Pulmonary artery endothelial cell (primary cell): ENCODE results near the gene DNAH7. TPM values are rescaled to one million over a fixed set of nuclear protein-coding genes. Genes with fewer than 3 reads are reported as not detected.

Experiments
- DNase-seq: peaks from one replicate; pipeline ENCODE4 v3.0.0-alpha.2; 2011; ENCODE audit warnings: low read depth, low spot score
- total RNA-seq: library from RNA; depleted of rRNA; stranded (reverse); fragments of >200 nt; gene quantifications from 2 replicates; pipeline ENCODE4 v1.2.3, GENCODE V29; 2014

DNAH7 gene
- total RNA-seq, 1 donor from 2014 or later = 0.20 TPM

DNA sequence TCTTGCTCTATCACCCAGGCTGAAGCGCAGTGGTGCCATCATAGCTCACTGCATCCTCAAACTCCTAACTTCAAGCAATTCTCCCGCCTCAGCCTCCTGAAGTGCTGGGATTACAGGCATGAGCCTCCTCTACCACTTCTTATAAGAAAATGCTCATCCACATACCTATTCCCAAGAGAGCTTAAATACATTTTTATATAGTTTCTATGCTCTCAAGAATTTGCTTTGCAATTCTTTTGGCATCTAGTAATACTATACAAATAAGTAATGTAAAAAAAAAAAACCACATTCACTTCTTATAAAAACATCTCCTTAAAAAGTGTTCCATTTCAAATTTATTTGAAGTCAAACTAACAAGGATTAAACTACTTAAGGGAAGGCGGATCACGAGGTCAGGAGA is 197.3 kb downstream of the DNAH7 start:
- DNase-seq = no peak

DNA sequence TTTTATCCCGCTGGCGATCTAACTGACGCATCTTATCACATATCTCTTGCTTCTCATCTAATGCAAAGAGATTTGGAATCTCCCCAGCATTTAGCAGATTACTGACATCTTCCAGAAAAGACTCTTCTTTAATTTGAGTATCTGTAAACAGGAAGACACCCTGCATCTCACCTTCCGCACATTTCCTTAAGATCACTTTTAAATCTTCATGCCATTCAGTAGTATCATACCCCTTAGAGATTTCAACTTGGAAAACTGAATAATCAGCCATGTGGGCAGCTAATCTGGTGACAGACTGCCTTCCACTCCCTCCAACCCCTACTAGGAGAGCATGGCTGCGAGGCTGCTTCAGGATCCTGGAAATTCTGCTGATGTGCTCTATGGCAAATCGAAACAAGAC is 204.3 kb downstream of the DNAH7 start:
- DNase-seq = no peak

DNA sequence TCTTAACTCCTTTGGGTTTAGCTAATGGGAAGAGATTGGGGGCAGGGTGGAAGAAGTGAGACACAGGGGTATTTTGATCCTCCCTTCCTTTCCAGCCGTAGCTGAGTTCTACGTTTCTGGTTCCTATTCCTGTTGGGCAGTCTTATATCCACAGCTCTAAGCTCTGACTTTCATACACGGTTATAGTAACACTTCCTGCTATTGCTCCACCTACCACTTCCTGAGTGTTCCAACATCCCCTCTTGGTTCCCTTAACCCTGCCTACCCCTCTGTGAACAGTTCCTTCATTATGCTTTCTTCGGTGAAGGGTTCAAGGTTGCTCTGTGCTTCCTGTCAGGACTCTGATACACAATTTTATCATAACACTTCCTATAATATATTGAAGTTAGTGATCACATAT is 205.1 kb downstream of the DNAH7 start:
- no peak for DNase-seq

DNA sequence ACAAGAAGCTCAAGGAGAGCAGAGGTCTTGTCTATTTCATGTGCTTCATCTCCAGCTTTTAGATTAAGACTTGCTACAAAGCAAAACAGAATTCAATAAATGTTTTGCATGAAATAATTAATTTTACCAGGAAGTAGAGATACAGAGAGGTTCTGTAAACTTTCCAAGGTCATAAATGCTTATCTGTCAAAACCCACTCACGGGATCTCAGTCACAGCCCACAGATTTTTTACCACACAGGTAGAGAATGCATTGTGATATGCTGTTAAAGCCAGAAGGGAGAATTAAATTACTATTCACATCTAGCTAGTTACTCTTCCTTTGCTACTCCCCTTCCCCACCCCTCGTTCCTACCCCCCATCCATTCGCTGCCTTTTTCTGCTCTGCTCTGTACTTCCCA is 205.5 kb downstream of the DNAH7 start:
- DNase-seq = no peak

DNA sequence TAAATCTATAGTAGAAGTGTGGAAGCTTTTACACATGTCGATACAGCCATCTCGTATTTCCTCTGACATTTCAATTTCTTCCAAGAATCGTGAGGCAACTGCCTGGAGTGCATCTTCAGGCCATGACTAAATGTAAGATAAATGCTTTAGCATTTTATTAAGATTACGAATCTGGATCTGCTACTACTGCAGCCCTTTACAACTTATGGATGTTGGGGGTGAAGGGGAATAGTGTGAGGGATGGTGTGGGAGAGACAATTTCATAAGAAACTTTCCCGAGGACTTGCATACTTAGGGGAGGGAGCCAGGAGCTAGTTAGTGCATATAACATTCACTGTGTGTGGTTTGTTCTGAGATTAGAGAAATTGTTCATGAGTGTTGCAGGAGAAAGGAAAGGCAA is 206.8 kb downstream of the DNAH7 start:
- DNase-seq = no peak

DNA sequence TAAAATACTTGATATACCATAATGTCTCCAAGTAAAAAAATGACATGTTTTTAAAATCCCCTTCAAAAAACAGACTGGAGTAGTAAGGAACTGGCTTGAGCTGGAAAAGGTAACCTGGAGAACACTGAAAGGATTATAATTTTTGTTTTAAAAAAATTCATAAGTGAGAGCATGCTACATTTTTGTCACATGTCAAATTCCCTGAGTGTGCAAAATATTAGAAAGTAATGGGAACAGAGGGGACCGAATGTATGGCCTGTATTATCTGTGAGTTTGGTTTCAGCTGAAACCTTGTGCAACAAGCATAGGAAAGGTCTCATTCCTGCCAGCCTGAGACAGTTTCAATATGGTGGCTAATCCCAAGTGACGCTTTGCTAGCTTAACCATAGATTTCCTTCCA is 209.1 kb downstream of the DNAH7 start:
- no peak for DNase-seq

DNA sequence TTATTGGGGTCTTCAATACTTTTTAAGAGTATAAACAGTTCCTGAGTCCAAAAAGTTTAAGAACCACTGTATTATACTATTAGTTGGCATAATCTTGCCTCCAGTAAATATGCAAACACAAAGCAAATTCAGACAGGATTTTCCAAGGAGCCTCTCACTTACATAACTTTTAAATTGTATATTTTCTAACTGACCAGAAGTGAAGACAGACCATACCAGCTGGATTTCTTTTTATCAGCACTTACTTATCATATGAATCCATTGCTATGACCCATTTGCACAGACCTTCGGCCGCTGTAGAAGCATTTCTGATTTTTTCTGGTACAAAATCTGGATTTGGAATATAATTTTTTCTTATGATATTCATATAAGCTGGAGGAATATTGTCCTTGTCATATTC is 211.5 kb downstream of the DNAH7 start:
- DNase-seq = no peak

DNA sequence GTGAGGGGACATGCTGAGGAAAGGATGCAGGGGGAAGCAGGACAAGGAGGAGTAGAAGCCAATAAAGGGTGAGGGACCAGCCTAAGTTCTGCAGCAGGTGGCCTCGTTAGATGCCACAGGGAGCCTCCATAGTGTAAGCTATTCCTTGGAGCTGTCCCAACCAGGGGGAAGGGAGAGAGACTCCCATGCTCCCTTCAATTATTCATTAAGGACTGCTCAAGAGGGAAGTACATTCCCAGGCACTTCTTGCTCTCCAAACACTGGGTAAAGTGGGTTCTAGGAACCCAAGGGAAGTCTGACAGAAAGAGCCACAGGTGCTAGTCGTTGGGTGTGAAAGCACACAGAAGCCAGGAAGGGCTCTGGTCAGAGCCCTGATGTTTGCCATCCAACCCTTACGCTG is 217.9 kb downstream of the DNAH7 start:
- DNase-seq = no peak

DNA sequence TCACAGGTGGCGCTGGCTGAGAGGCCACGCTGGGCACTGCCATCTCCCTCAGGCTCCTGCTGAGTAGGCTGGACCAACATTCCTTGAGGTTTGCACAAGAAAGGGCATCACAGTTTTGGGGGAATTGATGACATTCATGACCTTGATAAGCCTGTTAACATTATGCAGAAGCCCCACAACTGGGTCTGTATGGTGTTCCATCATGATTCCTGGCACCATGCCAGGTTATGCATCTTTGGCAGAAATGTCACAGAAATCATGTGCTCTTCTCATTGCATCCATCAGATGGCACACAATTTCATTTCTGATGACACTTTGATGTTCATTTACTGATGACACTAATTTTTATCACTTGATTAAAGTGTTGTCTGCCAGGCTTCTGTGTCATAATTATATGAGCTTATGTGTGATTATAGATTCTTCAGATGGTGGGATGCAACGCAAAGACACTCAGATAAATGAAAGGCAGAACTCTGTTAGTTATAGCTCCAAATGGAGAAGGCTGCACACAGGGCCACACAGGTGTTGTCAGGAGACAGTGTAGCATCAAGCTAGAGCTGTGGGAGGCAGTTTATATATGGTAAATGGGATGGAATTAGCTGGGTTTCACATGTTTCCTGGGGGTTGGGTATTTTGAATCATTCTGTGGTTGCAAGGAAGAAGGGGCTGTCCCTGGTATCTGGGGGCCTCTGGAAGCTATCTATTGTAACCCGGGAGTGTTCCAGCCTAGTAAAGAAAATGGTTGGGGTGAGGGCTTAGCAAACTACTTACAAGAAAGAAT is 220.3 kb downstream of the DNAH7 start:
- no peak for DNase-seq

DNA sequence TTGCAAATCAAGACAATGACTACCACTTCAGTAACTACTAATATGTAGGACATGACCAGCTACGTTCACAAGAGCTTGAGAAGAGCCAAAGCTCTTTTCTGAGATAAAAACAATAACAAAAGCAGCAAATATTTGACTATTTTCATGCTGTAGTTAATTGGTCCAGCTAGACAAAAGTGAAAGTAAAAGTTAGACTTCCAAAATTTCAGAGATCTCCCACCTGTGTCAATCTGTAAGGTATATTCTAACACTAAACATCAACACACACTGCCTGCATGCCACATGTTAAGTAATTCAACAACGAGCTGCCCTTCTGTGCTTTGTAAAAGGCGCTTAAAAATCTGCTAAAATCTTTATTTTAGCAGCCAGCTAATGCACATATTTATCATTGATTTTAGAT is 225.7 kb downstream of the DNAH7 start:
- no peak for DNase-seq

DNA sequence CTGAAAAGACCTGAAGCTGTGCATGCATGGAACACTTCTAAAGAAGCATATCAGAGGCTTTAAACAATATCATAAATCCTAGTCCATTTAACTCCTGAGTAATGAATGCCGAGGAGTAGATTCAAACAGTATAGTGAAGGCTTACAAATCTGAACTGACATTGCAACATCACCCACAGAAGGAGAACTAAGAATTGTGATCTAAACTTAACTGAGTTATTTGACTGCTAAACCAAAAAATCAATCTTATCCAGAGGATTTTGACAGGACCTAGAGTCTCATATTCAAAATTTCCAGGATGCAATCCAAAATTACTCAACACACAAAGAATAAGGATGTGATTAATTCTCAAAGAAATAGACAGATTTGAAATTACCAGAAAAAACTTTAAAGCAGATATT is 230.6 kb downstream of the DNAH7 start:
- DNase-seq = no peak

DNA sequence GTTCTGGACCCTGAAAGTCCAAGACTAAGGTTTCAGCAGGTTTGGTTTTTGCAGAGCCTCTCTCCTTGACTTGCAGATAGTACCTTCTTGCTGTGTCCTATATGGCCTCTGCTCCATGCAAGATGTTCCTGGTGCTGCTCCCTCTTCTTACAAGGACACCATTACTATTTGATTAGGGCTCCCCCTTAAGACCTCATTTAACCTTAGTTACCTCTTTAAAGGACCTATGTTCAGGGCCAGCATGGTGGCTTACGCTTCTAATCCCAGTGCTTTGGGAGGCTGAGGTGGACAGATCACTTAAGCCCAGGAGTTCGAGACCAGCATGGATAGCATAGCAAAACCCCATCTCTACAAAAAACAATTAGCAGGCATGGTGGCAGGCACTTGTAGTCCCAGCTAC is 232.6 kb downstream of the DNAH7 start:
- no peak for DNase-seq

DNA sequence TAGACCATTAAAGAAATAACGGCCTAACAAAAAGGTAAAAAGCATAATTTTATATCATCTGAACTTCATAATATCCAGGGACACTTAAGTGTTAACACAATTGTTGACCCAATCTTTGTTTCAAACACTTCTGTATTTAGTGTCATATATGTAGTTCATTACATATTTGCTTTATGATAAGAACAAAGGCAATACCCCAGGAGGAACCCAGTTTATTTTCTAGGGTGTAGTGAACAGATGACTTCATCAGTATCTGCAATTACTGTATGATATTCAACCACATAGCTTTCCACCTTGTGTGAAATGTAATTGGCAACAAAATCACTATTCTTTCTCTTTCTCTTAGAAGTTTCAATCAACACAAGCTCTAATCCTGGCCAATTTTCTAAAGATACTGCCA is 233.8 kb downstream of the DNAH7 start:
- no peak for DNase-seq

DNA sequence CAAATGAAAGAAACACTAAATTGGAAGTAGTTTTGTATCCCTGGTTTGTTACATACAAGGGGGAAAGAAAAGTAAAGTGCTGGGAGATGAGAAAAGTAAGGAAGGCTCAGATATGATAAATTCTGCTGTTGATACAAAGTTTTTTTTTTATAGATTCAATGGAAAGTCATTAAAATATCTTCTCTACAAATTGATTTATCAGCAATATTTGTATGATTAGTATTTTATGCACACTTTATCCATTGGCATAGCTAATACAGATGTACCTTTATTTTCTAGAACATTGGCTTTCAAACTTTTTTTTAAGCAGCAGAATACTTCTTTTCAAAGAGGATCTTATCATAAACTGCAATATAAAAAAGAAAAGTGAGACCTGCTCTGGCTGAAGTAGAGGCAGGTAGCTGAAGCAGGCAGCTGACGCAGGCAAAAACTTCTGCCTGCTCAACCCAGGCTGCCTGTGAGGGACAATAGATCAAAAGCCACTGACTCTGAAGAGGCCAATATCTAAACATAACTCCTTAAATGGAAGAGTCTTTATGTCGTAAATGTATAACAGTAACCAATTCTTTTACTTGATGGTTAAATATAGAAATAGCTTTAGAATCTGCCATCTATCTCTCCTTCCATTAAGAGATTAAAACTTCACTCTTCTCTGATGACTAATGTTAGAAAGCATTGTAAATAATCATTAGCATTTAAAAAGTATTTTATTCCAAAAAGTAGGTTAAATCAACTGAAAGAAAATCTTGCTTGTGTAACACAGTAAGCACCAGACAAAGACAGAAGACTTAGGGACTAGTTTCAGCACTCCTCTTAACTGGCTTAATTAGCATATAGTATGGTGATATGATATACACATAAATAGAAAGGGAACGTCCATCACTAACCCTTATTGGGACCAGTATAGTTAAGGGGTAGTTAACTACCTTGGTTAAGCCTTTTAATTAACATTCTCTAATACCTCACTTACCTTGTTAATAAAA is 237.4 kb downstream of the DNAH7 start:
- DNase-seq = no peak

DNA sequence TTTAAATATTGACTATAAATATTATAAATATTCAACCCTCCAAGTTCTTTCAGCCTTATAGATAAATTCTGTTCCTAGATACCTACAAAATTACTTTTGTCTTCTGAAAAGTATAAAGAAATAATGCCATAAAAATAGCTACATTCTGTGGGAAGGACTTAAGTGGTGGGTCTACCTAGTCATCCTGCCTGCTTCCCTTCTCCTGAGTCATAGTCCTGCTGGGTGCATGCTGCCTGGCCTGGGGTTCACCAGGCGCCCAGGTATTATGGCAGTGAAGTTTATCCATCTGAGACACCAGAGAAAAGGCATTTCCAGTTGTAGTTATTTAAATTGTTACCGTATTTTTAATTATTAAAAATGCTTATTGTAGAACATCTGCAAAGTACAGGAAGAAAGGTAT is 244.2 kb downstream of the DNAH7 start:
- DNase-seq = no peak

DNA sequence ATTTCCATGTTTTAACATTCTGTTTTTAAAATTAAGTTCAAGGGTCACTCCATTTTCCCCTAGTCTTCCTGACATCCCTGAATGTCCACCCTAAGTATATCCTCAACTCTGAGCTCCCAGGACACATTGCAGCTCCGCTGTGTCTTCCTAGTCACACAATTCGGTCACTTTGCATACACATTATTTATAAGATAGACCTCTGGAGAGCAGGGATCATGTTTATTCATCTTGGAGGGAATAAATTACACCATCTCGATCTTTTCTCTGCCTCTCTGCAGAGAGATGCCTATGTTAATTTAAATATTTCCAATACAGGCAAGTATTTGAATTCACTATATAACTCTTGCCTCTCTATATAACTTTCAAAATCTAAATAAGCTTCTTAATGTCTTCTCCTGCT is 245.4 kb downstream of the DNAH7 start:
- no peak for DNase-seq

DNA sequence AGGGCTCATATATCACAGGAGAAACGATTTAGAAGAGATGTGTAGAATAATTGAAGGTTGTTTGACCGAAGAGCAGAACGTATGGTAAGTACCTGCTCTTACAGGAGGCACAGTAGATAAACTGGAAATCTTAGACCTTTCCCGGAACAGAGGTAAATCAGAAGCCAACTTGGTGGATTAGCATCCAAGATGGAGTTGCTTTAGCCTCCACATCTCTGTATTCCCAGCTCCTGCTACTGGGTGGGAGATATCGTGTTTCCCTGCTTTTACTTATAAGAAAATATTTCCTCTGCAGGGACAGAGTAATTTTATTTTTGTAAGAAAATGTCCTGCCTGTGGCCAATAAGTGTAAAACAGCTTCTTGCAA is 247.1 kb downstream of the DNAH7 start:
- no peak for DNase-seq

DNA sequence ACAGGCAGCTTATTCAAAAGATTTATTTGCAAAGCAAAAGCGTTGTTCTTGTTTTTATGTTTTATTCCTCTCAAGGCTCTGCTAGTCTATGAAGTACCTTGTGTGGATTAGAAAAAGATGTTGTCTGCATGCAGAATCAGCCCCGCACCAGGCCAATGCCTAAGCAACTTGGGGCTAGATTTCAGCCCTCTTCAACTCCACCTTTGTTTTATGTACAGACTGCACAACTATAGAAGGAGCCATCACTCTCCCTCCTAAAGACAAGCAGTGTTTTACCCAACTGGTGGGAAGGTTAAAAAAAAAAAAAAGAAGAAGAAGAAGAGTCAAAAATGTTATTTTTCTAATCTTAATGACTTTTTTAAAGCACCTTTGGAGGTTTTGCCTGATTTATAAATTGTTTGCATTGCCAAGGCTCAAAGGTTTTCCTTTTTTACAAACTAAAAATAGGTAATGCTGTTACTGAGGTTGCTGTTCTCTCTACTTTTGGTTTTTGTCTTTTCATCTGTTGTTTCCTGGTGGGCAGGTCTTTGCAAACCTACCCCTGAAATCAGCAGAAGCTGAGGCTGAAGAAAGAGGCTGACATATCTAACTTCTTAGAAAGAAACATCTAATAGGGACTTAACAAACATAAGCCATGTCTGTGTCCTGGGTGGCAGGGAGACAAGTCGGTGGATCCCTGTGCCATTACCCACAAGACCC is 247.6 kb downstream of the DNAH7 start:
- no peak for DNase-seq

DNA sequence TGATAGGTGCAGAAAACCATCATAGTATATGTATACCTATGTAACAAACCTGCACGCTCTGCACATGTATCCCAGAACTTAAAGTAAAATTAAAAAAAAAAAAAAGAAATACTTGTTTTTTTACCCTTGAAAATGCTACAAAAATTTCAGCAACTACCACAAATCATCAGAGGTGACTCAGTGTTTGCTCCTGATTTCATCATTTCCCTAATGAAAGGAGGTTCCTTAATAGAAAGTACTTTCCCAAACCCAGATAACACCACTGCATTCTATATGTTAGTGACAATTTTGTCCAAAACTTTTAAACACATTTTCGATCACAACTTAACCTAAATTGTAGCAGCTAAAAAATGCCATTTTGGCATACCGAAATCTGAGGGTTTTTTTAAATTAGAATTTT is 248.3 kb downstream of the DNAH7 start:
- DNase-seq = no peak

DNA sequence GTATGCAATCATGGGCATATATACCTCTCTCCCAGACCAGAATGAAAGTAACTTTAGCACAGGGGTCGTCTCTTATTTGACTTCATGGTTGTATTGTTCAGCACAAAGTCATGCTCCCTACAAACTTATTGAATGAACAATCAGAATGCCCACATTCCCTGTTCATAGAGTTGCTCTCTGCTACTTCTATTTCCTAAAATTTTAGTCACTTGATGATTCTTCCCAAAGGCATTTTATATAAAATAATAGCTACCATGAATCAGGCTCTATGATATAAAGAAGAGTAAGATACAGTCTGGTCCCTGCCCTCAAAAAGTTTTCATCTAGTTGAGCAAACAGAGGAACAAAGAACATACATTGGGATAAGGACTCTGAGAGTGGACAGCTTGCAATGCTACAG is 249.4 kb downstream of the DNAH7 start:
- no peak for DNase-seq

DNA sequence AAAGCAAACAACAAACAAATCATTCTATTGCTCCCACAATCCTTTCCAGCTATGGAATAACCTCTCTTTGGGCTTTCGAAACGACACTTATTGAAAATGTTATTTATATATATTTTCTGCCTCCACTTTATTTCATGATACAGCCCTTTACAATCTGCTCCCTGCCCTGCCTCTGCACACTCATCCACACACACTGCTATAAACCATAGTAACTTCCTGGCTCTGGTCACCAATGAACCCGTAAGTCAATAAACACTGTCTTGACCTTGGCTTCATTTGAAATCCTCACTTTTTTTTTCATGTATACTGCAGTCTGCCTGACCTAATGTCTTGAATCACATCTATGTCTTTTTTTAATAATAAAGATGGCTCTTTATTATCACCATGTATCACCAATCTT is 250.1 kb downstream of the DNAH7 start:
- no peak for DNase-seq

DNA sequence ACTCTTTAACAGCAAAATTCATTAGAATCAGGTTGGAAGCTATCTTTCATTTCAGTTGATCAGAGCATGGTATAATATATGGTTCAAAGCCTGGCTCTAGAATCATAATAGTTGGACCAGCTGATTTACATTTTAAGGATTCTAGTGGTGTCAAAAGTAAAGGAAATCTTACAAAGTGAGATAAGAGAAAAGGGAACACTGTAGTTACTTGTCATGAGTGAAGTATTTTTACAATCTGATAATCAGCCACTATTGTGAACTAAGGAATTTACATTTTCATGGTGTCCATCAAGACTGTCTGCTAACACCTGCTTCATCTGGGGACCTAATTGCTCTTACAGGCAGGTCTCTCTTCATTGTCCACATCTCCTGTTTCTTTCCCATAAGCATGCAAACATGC is 250.5 kb downstream of the DNAH7 start:
- DNase-seq = no peak
